HepG2 (cell line): ENCODE data around the gene LMF2. TPM values are rescaled to one million over a fixed set of nuclear protein-coding genes. Genes with fewer than 3 reads are reported as not detected.

Experiments
- ATAC-seq: fragments of 200-7000 bp; cut with Tn5 transposase; 3 replicates; pipeline ENCODE4 v1.9.1; 2020; ENCODE audit warnings: mild to moderate bottlenecking, moderate library complexity
- BruUV-seq: library from RNA; stranded (reverse); fragments of 400-500 nt; replicated peaks from 2 replicates; lab custom pipeline; 2021; lab: Mats Ljungman, UMichigan
- CTCF ChIA-PET: fragments of 300-600 bp; formaldehyde crosslinking; extraction: SDS; loops from one replicate; lab custom pipeline; 2021; ENCODE audit warnings: low total read pairs, inconsistent platforms, low intra/inter-chr PET ratio; lab: Yijun Ruan, JAX
- POLR2A ChIA-PET: fragments of 350-600 bp; sonication (Branson Sonifier 250); formaldehyde crosslinking; loops from one replicate; lab custom pipeline; 2020; ENCODE audit warnings: antibody characterized with exemption, inconsistent platforms; lab: Yijun Ruan, JAX
- DNase-seq: peaks from one replicate; pipeline ENCODE4 v3.0.0-alpha.2; 2015; ENCODE audit warnings: low spot score
- FAIRE-seq: peaks from 3 replicates; lab custom pipeline; 2011; peaks lifted over from hg19 to GRCh38; lab: Jason Lieb, UNC
- H2AFZ ChIP-seq: one replicate; pipeline ENCODE4 v1.6.1; 2011; ENCODE audit warnings: low read length, inconsistent platforms
- H3K27ac ChIP-seq: fragments of 300-600 bp; 3 replicates; pipeline ENCODE4 v1.8.0; 2011; ENCODE audit warnings: mixed run types, mild to moderate bottlenecking, mixed read lengths, low read length, inconsistent platforms; ENCODE audit not compliant: insufficient read depth; ENCODE audit errors: extremely low read length
- H3K27me3 ChIP-seq, 2 experiments: fragments of 200-600 bp in 1 of 2; 2 replicates in 1 of 2; 3 replicates in 1 of 2; pipeline versions ENCODE4 v1.6.0 to v1.8.0; 2011; ENCODE audit warnings: low read length in 2 of 2, mild to moderate bottlenecking in 2 of 2, moderate library complexity in 2 of 2, inconsistent platforms in 1 of 2; ENCODE audit not compliant: insufficient read depth in 2 of 2, control insufficient read depth in 1 of 2
- H3K36me3 ChIP-seq, 2 experiments: fragments of 200-600 bp in 1 of 2; replicated peaks in 1 of 2; 2 replicates in 1 of 2; 3 replicates in 1 of 2; pipeline versions ENCODE4 v1.5.1 to v1.8.0; 2011; ENCODE audit warnings: low read length in 2 of 2, inconsistent platforms in 1 of 2; ENCODE audit not compliant: insufficient read depth in 2 of 2, control insufficient read depth in 1 of 2
- H3K4me1 ChIP-seq: 2 replicates; pipeline ENCODE4 v1.5.1; 2012; ENCODE audit warnings: low read length, inconsistent platforms; ENCODE audit not compliant: insufficient read depth
- H3K4me2 ChIP-seq: 2 replicates; pipeline ENCODE4 v1.6.0; 2011; ENCODE audit warnings: low read depth, low read length, inconsistent platforms
- H3K4me3 ChIP-seq, 3 experiments: fragments of 200-600 bp in 1 of 3; sonication (generic), shearing (Covaris generic) in 1 of 3; replicated peaks in 1 of 3; 2 replicates each; pipeline ENCODE4 v1.5.1; 2011 to 2016; ENCODE audit warnings: low read length in 3 of 3, inconsistent platforms in 2 of 3, low read depth in 2 of 3, mild to moderate bottlenecking in 2 of 3, control low read depth in 1 of 3, mixed read lengths in 1 of 3; ENCODE audit not compliant: insufficient read depth in 1 of 3
- H3K79me2 ChIP-seq: one replicate; pipeline ENCODE4 v1.6.1; 2011; ENCODE audit warnings: low read length, inconsistent platforms; ENCODE audit not compliant: insufficient read depth
- H3K9ac ChIP-seq: 2 replicates; pipeline ENCODE4 v1.6.0; 2011; ENCODE audit warnings: mild to moderate bottlenecking, low read depth, low read length, inconsistent platforms; ENCODE audit not compliant: insufficient read depth
- H3K9me3 ChIP-seq: 2 replicates; pipeline ENCODE4 v1.5.1; 2012; ENCODE audit warnings: mild to moderate bottlenecking, low read length
- H4K20me1 ChIP-seq: 2 replicates; pipeline ENCODE4 v1.6.0; 2011; ENCODE audit warnings: inconsistent platforms, mild to moderate bottlenecking, low read length, moderate library complexity; ENCODE audit not compliant: insufficient read depth
- DMAP1 ChIP-seq: IDR thresholded peaks from 2 replicates; pipeline ENCODE4 v1.6.1; 2016
- DR1 ChIP-seq: sonication (generic); formaldehyde crosslinking; IDR thresholded peaks from 2 replicates; pipeline ENCODE4 v1.8.0; 2021; ENCODE audit warnings: mild to moderate bottlenecking, missing genetic modification reagents, inconsistent platforms
- ETS1 ChIP-seq: sonication (generic); formaldehyde crosslinking; IDR thresholded peaks from 2 replicates; pipeline ENCODE4 v1.4.0; 2020; ENCODE audit warnings: missing genetic modification reagents
- HIVEP1 ChIP-seq: sonication (generic); formaldehyde crosslinking; IDR thresholded peaks from 2 replicates; pipeline ENCODE4 v1.4.0; 2020; ENCODE audit warnings: mild to moderate bottlenecking, missing genetic modification reagents
- MAX ChIP-seq: IDR thresholded peaks from 2 replicates; pipeline ENCODE4 v1.6.1; 2012; ENCODE audit warnings: inconsistent platforms
- MXD1 ChIP-seq: sonication (generic); formaldehyde crosslinking; IDR thresholded peaks from 2 replicates; pipeline ENCODE4 v1.4.0; 2020; ENCODE audit warnings: mild to moderate bottlenecking, missing genetic modification reagents
- MZF1 ChIP-seq: sonication (generic); formaldehyde crosslinking; IDR thresholded peaks from 2 replicates; pipeline ENCODE4 v1.8.1; 2023; ENCODE audit warnings: mild to moderate bottlenecking, missing genetic modification reagents, borderline replicate concordance
- TCF12 ChIP-seq, 2 experiments: fragments of 450-650 bp in 1 of 2; sonication (generic) in 1 of 2; formaldehyde crosslinking in 1 of 2; IDR thresholded peaks; 2 replicates each; pipeline versions ENCODE4 v1.6.1 to v1.8.0; 2017 to 2022; ENCODE audit warnings: antibody characterized with exemption in 1 of 2, mild to moderate bottlenecking in 1 of 2, missing genetic modification reagents in 1 of 2, moderate library complexity in 1 of 2
- ZFY ChIP-seq: sonication (generic); formaldehyde crosslinking; IDR thresholded peaks from 2 replicates; pipeline ENCODE4 v1.4.0; 2020; ENCODE audit warnings: missing genetic modification reagents
- ZMYM3 ChIP-seq: sonication (generic); formaldehyde crosslinking; IDR thresholded peaks from 2 replicates; pipeline ENCODE4 v1.5.1; 2020; ENCODE audit warnings: mild to moderate bottlenecking, missing genetic modification reagents
- ZNF124 ChIP-seq: sonication (generic); formaldehyde crosslinking; IDR thresholded peaks from 2 replicates; pipeline ENCODE4 v1.4.0; 2020; ENCODE audit warnings: missing genetic modification reagents
- ZNF280B ChIP-seq: sonication (generic); formaldehyde crosslinking; IDR thresholded peaks from 2 replicates; pipeline ENCODE4 v1.5.0; 2020; ENCODE audit warnings: missing genetic modification reagents, mild to moderate bottlenecking, borderline replicate concordance
- ZNF333 ChIP-seq: sonication (generic); formaldehyde crosslinking; IDR thresholded peaks from 2 replicates; pipeline ENCODE4 v1.4.0; 2020; ENCODE audit warnings: mild to moderate bottlenecking, missing genetic modification reagents, borderline replicate concordance
- ZNF556 ChIP-seq: sonication (generic); formaldehyde crosslinking; IDR thresholded peaks from 2 replicates; pipeline ENCODE4 v1.4.0; 2020; ENCODE audit warnings: mild to moderate bottlenecking, missing genetic modification reagents, borderline replicate concordance
- ZNF598 ChIP-seq: sonication (generic); formaldehyde crosslinking; IDR thresholded peaks from 2 replicates; pipeline ENCODE4 v1.5.1; 2020; ENCODE audit warnings: mild to moderate bottlenecking, missing genetic modification reagents, borderline replicate concordance
- ZNF619 ChIP-seq: sonication (generic); formaldehyde crosslinking; IDR thresholded peaks from 2 replicates; pipeline ENCODE4 v1.4.0; 2020; ENCODE audit warnings: mild to moderate bottlenecking, missing genetic modification reagents
- WGBS: methylation state at CpG from one replicate; pipeline ENCODE4 v1.1.6; 2017; ENCODE audit warnings: low lambda C conversion rate; 5-methylcytosine and 5-hydroxymethylcytosine counted together
- in situ Hi-C: cut with HindIII; loops from 2 replicates; pipeline ENCODE4 v1.10.0; 2017; ENCODE audit warnings: low pct_unique_long_range_greater_than_20kb; ENCODE audit not compliant: extremely low pct_ligation_motif_present
- intact Hi-C: fragments of 100-400 bp; cut with micrococcal nuclease; formaldehyde crosslinking; loops from one replicate; pipeline ENCODE4 v1.10.0; 2022; ENCODE audit not compliant: unreplicated experiment
- polyA plus RNA-seq, 8 experiments: library from polyadenylated mRNA; depleted of rRNA in 3 of 8; stranded (reverse) in 7 of 8; unstranded in 1 of 8; fragments of >200 nt; fragmentation: Illumina TruSeq in 4 of 8; extraction: Trizol in 4 of 8; gene quantifications; 2 replicates each; pipeline versions ENCODE4 v1.2.1 to v1.2.3, GENCODE V29; 2011 to 2016; ENCODE audit warnings: low read depth in 4 of 8, missing spikeins in 1 of 8, mixed read lengths in 1 of 8; ENCODE audit not compliant: insufficient read depth in 1 of 8
- total RNA-seq, 5 experiments: library from RNA; depleted of rRNA; stranded (reverse); fragments of >200 nt; fragmentation: Illumina TruSeq; extraction: Trizol; gene quantifications; 2 replicates each; pipeline ENCODE4 v1.2.3, GENCODE V29; 2016; ENCODE audit warnings: low read depth in 1 of 5

Gene LMF2
- total and polyA plus RNA-seq, 2 of the 13 experiments (the other 11 are each of a cell fraction or from before 2014, with no cell fraction given), result 23.3 to 30.6 TPM

GRCh38 chr22:50473855-50474671 is 33.4 kb downstream of the LMF2 start:
- Histone ChIP-seq H3K4me2 (peak overlapping the region; percentile 96), H2AFZ (no peak overlapping the region), H4K20me1 (peaks cover 35% of the 10 kb centered on the region), H3K9ac (peak overlapping the region; percentile 81), H3K4me3 (peak overlapping the region; percentile 80 to 87 (median 81)), H3K27ac (peak overlapping the region; percentile 38), H3K27me3 (no peaks in the 10 kb centered on the region), H3K79me2 (peaks cover 48% of the 10 kb centered on the region), H3K36me3 (no peaks in the 10 kb centered on the region), H3K4me1 (peaks cover 59% of the 10 kb centered on the region), H3K9me3 (no peaks in the 10 kb centered on the region)
- in situ Hi-C loops, result no loop called here
- TSS peak; percentile 54 for BruUV-seq
- FAIRE-seq, result no peak
- DNase-seq, result no peak
- peak; percentile 50 for ATAC-seq
- ChIA-PET CTCF (interaction anchor here (1.1 to 1.7 kb wide), 2 partner anchors 24 to 26 kb away, joined by 3 to 6 read pairs; no protein-coding TSS in a partner anchor), POLR2A (interaction anchor here (1.3 kb wide), 2 partner anchors 10 to 52 kb away, joined by 3 to 4 read pairs; partner anchors contain the start of gene SCO2)
- intact Hi-C loops, result no loop called here
- 17% methylated on average over 14 of the region's 62 CpGs for WGBS
- TF ChIP-seq ZNF556 (CRISPR knock-in tag), result no peak
- no peak for TF ChIP-seq DMAP1 (CRISPR knock-in tag)
- TF ChIP-seq ZMYM3 (CRISPR knock-in tag), result peak; percentile 48; the same call in 1 of the 2 replicates
- peak; percentile 51; the same call in 1 of the 2 replicates for TF ChIP-seq MXD1 (CRISPR knock-in tag)
- TF ChIP-seq MAX, result peak; percentile 17; the same call in 1 of the 2 replicates
- TF ChIP-seq MZF1 (CRISPR knock-in tag), result no peak
- 0 out of 2 replicates have a peak, but pooled peaks have one; percentile 41 for TF ChIP-seq ZNF619 (CRISPR knock-in tag)
- TF ChIP-seq ZNF280B (CRISPR knock-in tag), result 0 out of 2 replicates have a peak, but pooled peaks have one; percentile 61
- 0 out of 2 replicates have a peak, but pooled peaks have one; percentile 21 for TF ChIP-seq ZNF598
- no peak for TF ChIP-seq DR1 (CRISPR knock-in tag)
- TF ChIP-seq ZNF124 (CRISPR knock-in tag), result no peak
- TF ChIP-seq HIVEP1 (CRISPR knock-in tag), result 0 out of 2 replicates have a peak, but pooled peaks have one; percentile 37
- peak; percentile 66 for TF ChIP-seq ZFY
- TF ChIP-seq ETS1 (CRISPR knock-in tag), result 0 out of 2 replicates have a peak, but pooled peaks have one; percentile 58
- TF ChIP-seq TCF12 (IDR thresholded peaks at IDR 0.05), result no peak
- TF ChIP-seq TCF12 (CRISPR knock-in tag; IDR thresholded peaks at IDR 0.05), result 0 out of 2 replicates have a peak, but pooled peaks have one; percentile 42
- peak; percentile 70; the same call in 1 of the 2 replicates for TF ChIP-seq ZNF333 (CRISPR knock-in tag)
